Mesenchymal stem cell (in vitro differentiated cells and primary cell): ENCODE results near the gene GNB3.

Experiments
- DNase-seq: peaks from one replicate; pipeline ENCODE4 v3.0.0-alpha.2; 2013
- H2AFZ ChIP-seq: one replicate; pipeline ENCODE4 v1.6.1; 2013; ENCODE audit warnings: low read depth, mild to moderate bottlenecking, control low read depth, inconsistent platforms, low read length, moderate library complexity
- H2AK5ac ChIP-seq: 2 replicates; pipeline ENCODE4 v1.6.1; 2013; ENCODE audit warnings: low read length, moderate library complexity, mild to moderate bottlenecking, inconsistent platforms; ENCODE audit not compliant: severe bottlenecking
- H2BK120ac ChIP-seq: one replicate; pipeline ENCODE4 v1.6.1; 2013; ENCODE audit warnings: low read depth, mild to moderate bottlenecking, inconsistent platforms, low read length, moderate library complexity
- H2BK12ac ChIP-seq, 2 experiments: one replicate each; pipeline ENCODE4 v1.6.1; 2013; ENCODE audit warnings: inconsistent platforms in 2 of 2, low read length in 2 of 2, mild to moderate bottlenecking in 2 of 2, moderate library complexity in 2 of 2, control low read depth in 1 of 2
- H2BK15ac ChIP-seq: one replicate; pipeline ENCODE4 v1.6.1; 2013; ENCODE audit warnings: mild to moderate bottlenecking, low read depth, inconsistent platforms; ENCODE audit not compliant: poor library complexity, severe bottlenecking
- H2BK5ac ChIP-seq: 2 replicates; pipeline ENCODE4 v1.6.1; 2013; ENCODE audit warnings: low read depth, mild to moderate bottlenecking, low read length, control low read depth, inconsistent platforms; ENCODE audit not compliant: poor library complexity, severe bottlenecking
- H3K14ac ChIP-seq, 2 experiments: one replicate each; pipeline ENCODE4 v1.6.1; 2013; ENCODE audit warnings: inconsistent platforms in 2 of 2, low read length in 2 of 2, control low read depth in 1 of 2, mild to moderate bottlenecking in 1 of 2, moderate library complexity in 1 of 2
- H3K18ac ChIP-seq, 2 experiments: one replicate each; pipeline ENCODE4 v1.6.1; 2013; ENCODE audit warnings: inconsistent platforms in 2 of 2, low read length in 2 of 2, control low read depth in 1 of 2, low read depth in 1 of 2, mild to moderate bottlenecking in 1 of 2
- H3K23ac ChIP-seq, 2 experiments: one replicate each; pipeline ENCODE4 v1.6.1; 2013; ENCODE audit warnings: inconsistent platforms in 2 of 2, low read length in 2 of 2, mild to moderate bottlenecking in 2 of 2, moderate library complexity in 2 of 2, control low read depth in 1 of 2
- H3K27ac ChIP-seq: 2 replicates; pipeline ENCODE4 v1.5.1; 2013; ENCODE audit warnings: mild to moderate bottlenecking, moderate library complexity, low read length, control low read depth, inconsistent platforms; ENCODE audit not compliant: poor library complexity, severe bottlenecking
- H3K27me3 ChIP-seq, 2 experiments: 2 replicates each; pipeline versions ENCODE4 v1.6.1 to v1.7.0; 2013; ENCODE audit warnings: low read length in 2 of 2, mild to moderate bottlenecking in 2 of 2, moderate library complexity in 2 of 2, control low read depth in 1 of 2, inconsistent platforms in 1 of 2; ENCODE audit not compliant: control insufficient read depth in 1 of 2, insufficient read depth in 1 of 2
- H3K36me3 ChIP-seq, 2 experiments: 2 replicates each; pipeline versions ENCODE4 v1.6.1 to v1.7.0; 2013; ENCODE audit warnings: low read length in 2 of 2, control low read depth in 1 of 2, inconsistent platforms in 1 of 2, low read depth in 1 of 2, mild to moderate bottlenecking in 1 of 2; ENCODE audit not compliant: insufficient read depth in 2 of 2, control insufficient read depth in 1 of 2
- H3K4ac ChIP-seq, 2 experiments: one replicate each; pipeline ENCODE4 v1.6.1; 2013; ENCODE audit warnings: inconsistent platforms in 2 of 2, low read length in 2 of 2, mild to moderate bottlenecking in 2 of 2, moderate library complexity in 2 of 2, control low read depth in 1 of 2, low read depth in 1 of 2
- H3K4me1 ChIP-seq: 2 replicates; pipeline ENCODE4 v1.6.1; 2013; ENCODE audit warnings: low read depth, low read length, control low read depth; ENCODE audit not compliant: control insufficient read depth, insufficient read depth
- H3K4me2 ChIP-seq: 2 replicates; pipeline ENCODE4 v1.6.1; 2013; ENCODE audit warnings: low read length, mild to moderate bottlenecking, inconsistent platforms; ENCODE audit not compliant: poor library complexity, severe bottlenecking
- H3K4me3 ChIP-seq, 2 experiments: 2 replicates each; pipeline versions ENCODE4 v1.5.1 to v1.7.0; 2013; ENCODE audit warnings: low read length in 2 of 2, mild to moderate bottlenecking in 2 of 2, control low read depth in 1 of 2, low read depth in 1 of 2; ENCODE audit not compliant: insufficient read depth in 1 of 2
- H3K79me1 ChIP-seq: replicated peaks from 2 replicates; pipeline ENCODE4 v1.6.1; 2013; ENCODE audit warnings: mild to moderate bottlenecking, control low read depth, low read length, inconsistent platforms; ENCODE audit not compliant: poor library complexity, severe bottlenecking
- H3K9ac ChIP-seq: 2 replicates; pipeline ENCODE4 v1.7.0; 2013; ENCODE audit warnings: mild to moderate bottlenecking, low read length, moderate library complexity
- H3K9me3 ChIP-seq: 2 replicates; pipeline ENCODE4 v1.7.0; 2013; ENCODE audit warnings: mild to moderate bottlenecking, low read length; ENCODE audit not compliant: control insufficient read depth
- H4K8ac ChIP-seq: one replicate; pipeline ENCODE4 v1.6.1; 2013; ENCODE audit warnings: inconsistent platforms, mild to moderate bottlenecking, low read length, moderate library complexity
- H4K91ac ChIP-seq: one replicate; pipeline ENCODE4 v1.6.1; 2013; ENCODE audit warnings: mild to moderate bottlenecking, low read length, inconsistent platforms
- WGBS: methylation state at CpG from one replicate; pipeline ENCODE4 v1.1.7; 2013; ENCODE audit warnings: mixed read lengths; 5-methylcytosine and 5-hydroxymethylcytosine counted together

The GNB3 gene

GRCh38 chr12:6832125-6832524, 8.6 kb upstream of the GNB3 start:
- H3K4me3 ChIP-seq, result no peak overlapping the region
- H3K23ac ChIP-seq, result no peak overlapping the region
- H3K36me3 ChIP-seq, result peaks cover 47 to 57% of the 10 kb centered on the region in 2 experiments
- H3K14ac ChIP-seq, result no peak overlapping the region
- peaks cover 34% of the 10 kb centered on the region for H3K79me1 ChIP-seq
- no peak overlapping the region for H4K91ac ChIP-seq
- H3K4me1 ChIP-seq, result peaks cover 21% of the 10 kb centered on the region
- H3K9ac ChIP-seq, result no peak overlapping the region
- no peak overlapping the region for H3K4me2 ChIP-seq
- no peak for DNase-seq
- H3K4ac ChIP-seq, result no peak overlapping the region
- H3K27me3 ChIP-seq, result no peaks in the 10 kb centered on the region
- WGBS, result 98% methylated on average over 4 of the region's 4 CpGs
- no peak overlapping the region for H2AK5ac ChIP-seq
- H2BK5ac ChIP-seq, result no peak overlapping the region
- no peak overlapping the region for H2BK15ac ChIP-seq
- no peak overlapping the region for H2BK120ac ChIP-seq
- no peaks in the 10 kb centered on the region for H3K9me3 ChIP-seq
- H2AFZ ChIP-seq, result no peak overlapping the region
- H4K8ac ChIP-seq, result no peak overlapping the region
- H2BK12ac ChIP-seq, result no peak overlapping the region
- no peak overlapping the region for H3K18ac ChIP-seq
- no peak overlapping the region for H3K27ac ChIP-seq

GRCh38 chr12:6833189-6833890, 7.4 kb upstream of the GNB3 start:
- Histone ChIP-seq H2BK15ac (no peak overlapping the region), H3K36me3 (peaks cover 59 to 70% of the 10 kb centered on the region in 2 experiments), H2BK120ac (no peak overlapping the region), H3K18ac (no peak overlapping the region), H2BK12ac (no peak overlapping the region), H3K4me1 (peaks cover 13% of the 10 kb centered on the region), H3K4ac (no peak overlapping the region), H4K91ac (no peak overlapping the region), H4K8ac (no peak overlapping the region), H3K4me2 (no peak overlapping the region), H3K9me3 (no peaks in the 10 kb centered on the region), H3K79me1 (peaks cover 40% of the 10 kb centered on the region), H3K14ac (no peak overlapping the region), H2AFZ (no peak overlapping the region), H3K23ac (no peak overlapping the region), H3K9ac (no peak overlapping the region), H3K4me3 (no peak overlapping the region), H2AK5ac (no peak overlapping the region), H2BK5ac (no peak overlapping the region), H3K27ac (no peak overlapping the region), H3K27me3 (no peaks in the 10 kb centered on the region)
- WGBS, result 91% methylated on average over 6 of the region's 6 CpGs
- DNase-seq, result no peak

GRCh38 chr12:6834254-6834653, 6.5 kb upstream of the GNB3 start:
- Histone ChIP-seq H3K23ac (no peak overlapping the region), H3K9me3 (no peaks in the 10 kb centered on the region), H2AK5ac (no peak overlapping the region), H2AFZ (no peak overlapping the region), H3K36me3 (peaks cover 68 to 79% of the 10 kb centered on the region in 2 experiments), H3K4me2 (no peak overlapping the region), H3K4me1 (peaks cover 13% of the 10 kb centered on the region), H3K18ac (no peak overlapping the region), H3K27me3 (no peaks in the 10 kb centered on the region), H2BK12ac (no peak overlapping the region), H3K9ac (no peak overlapping the region), H3K14ac (no peak overlapping the region), H2BK120ac (no peak overlapping the region), H3K79me1 (peaks cover 40% of the 10 kb centered on the region), H4K8ac (no peak overlapping the region), H2BK5ac (no peak overlapping the region), H3K4ac (no peak overlapping the region), H3K27ac (no peak overlapping the region), H4K91ac (no peak overlapping the region), H3K4me3 (no peak overlapping the region), H2BK15ac (no peak overlapping the region)
- no CpG with 5 or more reads among the region's 1 CpG for WGBS
- DNase-seq, result no peak

- Histone ChIP-seq H2BK12ac (no peak overlapping the region), H3K14ac (no peak overlapping the region), H3K4ac (no peak overlapping the region), H2BK15ac (no peak overlapping the region), H3K9ac (no peak overlapping the region), H4K91ac (no peak overlapping the region), H4K8ac (no peak overlapping the region), H2AK5ac (no peak overlapping the region), H3K4me3 (no peak overlapping the region), H2BK5ac (no peak overlapping the region), H3K36me3 (peaks cover 73 to 85% of the 10 kb centered on the region in 2 experiments), H3K27me3 (no peaks in the 10 kb centered on the region), H3K9me3 (no peaks in the 10 kb centered on the region), H3K18ac (no peak overlapping the region), H2AFZ (no peak overlapping the region), H3K79me1 (peaks cover 38% of the 10 kb centered on the region), H2BK120ac (no peak overlapping the region), H3K27ac (no peak overlapping the region), H3K4me2 (no peak overlapping the region), H3K23ac (no peak overlapping the region), H3K4me1 (peaks cover 9% of the 10 kb centered on the region)
- WGBS, result 76% methylated on average over 2 of the region's 5 CpGs
- no peak for DNase-seq
These were observed 5.9 kb upstream of the GNB3 start for GRCh38 chr12:6834873-6835272.
